ENCODE results near the gene MACROD2. TPM values are rescaled to one million over a fixed set of nuclear protein-coding genes. Genes with fewer than 3 reads are reported as not detected.

The MACROD2 gene
- total RNA-seq, 1 experiment from 2014 or later: 1.4 TPM

DNA sequence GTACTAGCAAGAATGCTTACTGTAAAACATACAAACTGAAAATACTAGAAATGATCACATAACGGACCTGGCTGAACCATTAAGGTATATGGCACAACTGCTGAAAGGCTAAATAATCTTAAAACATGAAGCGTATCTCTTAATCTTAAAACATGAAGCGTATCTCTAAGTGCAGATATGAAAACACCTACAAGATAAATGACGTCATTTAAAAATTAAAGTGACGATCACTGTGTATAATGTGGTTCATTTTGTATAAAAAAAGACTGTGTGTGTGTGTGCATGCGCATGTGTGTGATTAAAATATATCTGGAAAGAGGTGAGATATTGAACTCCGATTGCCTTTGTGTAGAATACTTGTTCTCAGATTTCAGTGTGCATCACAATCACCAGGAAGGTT, 1797.5 kb downstream of the MACROD2 start:
- H3K36me3 ChIP-seq (ENCODE audit: insufficient read depth, low read length, poor library complexity, severe bottlenecking): no peaks in the 10 kb centered on the region
- TF ChIP-seq, protein P1, sequence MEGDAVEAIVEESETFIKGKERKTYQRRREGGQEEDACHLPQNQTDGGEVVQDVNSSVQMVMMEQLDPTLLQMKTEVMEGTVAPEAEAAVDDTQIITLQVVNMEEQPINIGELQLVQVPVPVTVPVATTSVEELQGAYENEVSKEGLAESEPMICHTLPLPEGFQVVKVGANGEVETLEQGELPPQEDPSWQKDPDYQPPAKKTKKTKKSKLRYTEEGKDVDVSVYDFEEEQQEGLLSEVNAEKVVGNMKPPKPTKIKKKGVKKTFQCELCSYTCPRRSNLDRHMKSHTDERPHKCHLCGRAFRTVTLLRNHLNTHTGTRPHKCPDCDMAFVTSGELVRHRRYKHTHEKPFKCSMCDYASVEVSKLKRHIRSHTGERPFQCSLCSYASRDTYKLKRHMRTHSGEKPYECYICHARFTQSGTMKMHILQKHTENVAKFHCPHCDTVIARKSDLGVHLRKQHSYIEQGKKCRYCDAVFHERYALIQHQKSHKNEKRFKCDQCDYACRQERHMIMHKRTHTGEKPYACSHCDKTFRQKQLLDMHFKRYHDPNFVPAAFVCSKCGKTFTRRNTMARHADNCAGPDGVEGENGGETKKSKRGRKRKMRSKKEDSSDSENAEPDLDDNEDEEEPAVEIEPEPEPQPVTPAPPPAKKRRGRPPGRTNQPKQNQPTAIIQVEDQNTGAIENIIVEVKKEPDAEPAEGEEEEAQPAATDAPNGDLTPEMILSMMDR (conservative IDR thresholded peaks at IDR 0.05; ENCODE audit: low read depth, low read length): no peak
- TF ChIP-seq EZH2 (IDR thresholded peaks at IDR 0.05; ENCODE audit: borderline replicate concordance, low read depth, low read length, poor library complexity, severe bottlenecking): no peak
- no peaks in the 10 kb centered on the region for H3K27me3 ChIP-seq (replicated peaks; ENCODE audit: insufficient read depth, low read depth, low read length, poor library complexity)
- intact Hi-C loops (cut with micrococcal nuclease; ENCODE audit: unreplicated experiment): no loop called here
- ChIA-PET CTCF (no interaction called here), POLR2A (ENCODE audit: low non-redundant PET) (no interaction called here)
- no TSS peak for BruUV-seq (replicated peaks)
- H3K4me3 ChIP-seq (ENCODE audit: low read depth, low read length, poor library complexity, severe bottlenecking): no peak overlapping the region
- DNase-seq (ENCODE audit: low spot score): no peak
- no peak overlapping the region for H3K27ac ChIP-seq (ENCODE audit: low read depth, low read length, poor library complexity, severe bottlenecking)
- peaks cover 30% of the 10 kb centered on the region for H3K9me3 ChIP-seq (ENCODE audit: low read depth, low read length, poor library complexity, severe bottlenecking)
- no peaks in the 10 kb centered on the region for H3K4me1 ChIP-seq (ENCODE audit: insufficient read depth, low read length, poor library complexity, severe bottlenecking)

DNA sequence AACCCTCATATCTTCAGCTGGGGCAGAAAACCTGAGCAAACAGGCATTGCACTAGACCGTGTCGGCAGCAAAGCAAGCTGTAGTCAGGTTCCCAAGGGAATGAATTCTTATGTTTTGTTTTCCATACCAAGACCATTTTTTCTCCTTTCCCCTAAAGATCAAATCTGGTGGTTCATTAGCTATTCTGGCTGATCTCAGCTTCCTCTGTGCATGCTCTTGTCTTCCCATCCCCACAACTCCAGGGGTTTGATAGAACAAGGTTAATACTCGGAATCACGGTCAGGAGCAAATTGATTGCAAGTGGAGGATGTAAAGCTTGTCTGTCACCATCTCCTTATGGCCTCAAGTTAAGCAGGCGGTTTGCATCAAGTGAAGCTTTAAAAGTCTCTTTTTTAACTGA, 1799.1 kb downstream of the MACROD2 start:
- peaks cover 17% of the 10 kb centered on the region for H3K9me3 ChIP-seq (ENCODE audit: low read depth, low read length, poor library complexity, severe bottlenecking)
- POLR2A ChIA-PET (ENCODE audit: low non-redundant PET): no interaction called here
- no peak overlapping the region for H3K27ac ChIP-seq (ENCODE audit: low read depth, low read length, poor library complexity, severe bottlenecking)
- CTCF ChIA-PET: no interaction called here
- BruUV-seq (replicated peaks): no TSS peak
- no peaks in the 10 kb centered on the region for H3K4me1 ChIP-seq (ENCODE audit: insufficient read depth, low read length, poor library complexity, severe bottlenecking)
- H3K36me3 ChIP-seq (ENCODE audit: insufficient read depth, low read length, poor library complexity, severe bottlenecking): no peaks in the 10 kb centered on the region
- intact Hi-C loops (cut with micrococcal nuclease; ENCODE audit: unreplicated experiment): no loop called here
- H3K27me3 ChIP-seq (replicated peaks; ENCODE audit: insufficient read depth, low read depth, low read length, poor library complexity): no peaks in the 10 kb centered on the region
- DNase-seq (ENCODE audit: low spot score): no peak
- H3K4me3 ChIP-seq (ENCODE audit: low read depth, low read length, poor library complexity, severe bottlenecking): no peak overlapping the region
- no peak for TF ChIP-seq EZH2 (IDR thresholded peaks at IDR 0.05; ENCODE audit: borderline replicate concordance, low read depth, low read length, poor library complexity, severe bottlenecking)
- TF ChIP-seq, protein P1 (conservative IDR thresholded peaks at IDR 0.05; ENCODE audit: low read depth, low read length): no peak

DNA sequence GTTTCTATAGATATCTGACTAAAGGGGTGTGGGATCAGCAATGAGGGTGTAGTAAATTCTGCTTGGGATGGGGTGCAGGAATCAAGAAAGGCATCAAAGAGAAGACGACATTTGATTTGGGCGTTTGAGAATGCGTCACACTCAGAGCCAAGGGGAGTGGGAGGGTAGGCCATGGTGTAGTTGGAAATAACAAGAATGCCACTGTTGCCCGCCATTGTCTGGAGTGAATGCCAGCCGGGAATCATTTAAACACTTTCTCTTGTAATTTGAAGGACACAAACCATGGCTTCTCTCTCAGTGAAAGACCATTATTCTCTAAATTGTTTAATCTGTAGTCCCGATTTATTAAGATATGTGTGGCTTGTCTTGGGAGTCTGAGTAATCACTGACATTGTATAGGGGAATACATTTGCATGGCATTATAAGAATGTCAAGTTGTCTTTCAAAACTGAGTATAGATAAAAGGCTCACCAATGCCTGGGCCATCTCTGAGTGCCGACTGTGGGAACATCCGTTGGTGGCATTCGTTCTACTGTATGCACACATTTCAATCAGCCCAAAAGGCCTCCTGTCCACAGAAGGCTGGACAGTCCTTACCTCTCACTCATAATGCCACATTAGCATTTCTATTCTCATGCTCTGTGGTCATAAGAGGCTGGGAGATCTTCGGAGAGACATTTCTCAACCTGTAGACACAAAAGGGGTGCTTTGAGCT, 1800.1 kb downstream of the MACROD2 start:
- ChIA-PET POLR2A (ENCODE audit: low non-redundant PET) (no interaction called here), CTCF (no interaction called here)
- TF ChIP-seq, protein P1 (conservative IDR thresholded peaks at IDR 0.05; ENCODE audit: low read depth, low read length): no peak
- TF ChIP-seq EZH2 (IDR thresholded peaks at IDR 0.05; ENCODE audit: borderline replicate concordance, low read depth, low read length, poor library complexity, severe bottlenecking): no peak
- BruUV-seq (replicated peaks): no TSS peak
- no peak for DNase-seq (ENCODE audit: low spot score)
- intact Hi-C loops (cut with micrococcal nuclease; ENCODE audit: unreplicated experiment): no loop called here
- no peaks in the 10 kb centered on the region for H3K36me3 ChIP-seq (ENCODE audit: insufficient read depth, low read length, poor library complexity, severe bottlenecking)
- H3K9me3 ChIP-seq (ENCODE audit: low read depth, low read length, poor library complexity, severe bottlenecking): peaks cover 17% of the 10 kb centered on the region
- H3K4me1 ChIP-seq (ENCODE audit: insufficient read depth, low read length, poor library complexity, severe bottlenecking): no peaks in the 10 kb centered on the region
- H3K27me3 ChIP-seq (replicated peaks; ENCODE audit: insufficient read depth, low read depth, low read length, poor library complexity): no peaks in the 10 kb centered on the region
- H3K4me3 ChIP-seq (ENCODE audit: low read depth, low read length, poor library complexity, severe bottlenecking): no peak overlapping the region
- H3K27ac ChIP-seq (ENCODE audit: low read depth, low read length, poor library complexity, severe bottlenecking): no peak overlapping the region
